H1 (cell line): Measurements from ENCODE around the gene ADCK2. TPM values are rescaled to one million over a fixed set of nuclear protein-coding genes. Genes with fewer than 3 reads are reported as not detected.

Experiments used
- FOSL1 ChIP-seq: IDR thresholded peaks from 2 replicates; pipeline ENCODE4 v1.6.1; 2011; ENCODE audit warnings: mild to moderate bottlenecking, low read depth, low read length, moderate library complexity; ENCODE audit not compliant: insufficient read depth
- GTF2F1 ChIP-seq: IDR thresholded peaks from 2 replicates; pipeline ENCODE4 v1.6.1; 2012; ENCODE audit warnings: low read depth, low read length, improper control_type of control experiment, borderline replicate concordance
- POLR2A ChIP-seq, 2 experiments: IDR thresholded peaks; 1 replicate in 1 of 2; 2 replicates in 1 of 2; pipeline ENCODE4 v1.6.1; 2011; ENCODE audit warnings: low read depth in 2 of 2, low read length in 2 of 2, mild to moderate bottlenecking in 2 of 2; ENCODE audit errors: control extremely low read depth in 1 of 2
- SIRT6 ChIP-seq: IDR thresholded peaks from one replicate; pipeline ENCODE4 v1.7.1; 2012; ENCODE audit warnings: low read length, inconsistent platforms
- SP2 ChIP-seq: IDR thresholded peaks from 2 replicates; pipeline ENCODE4 v1.6.1; 2012; ENCODE audit warnings: mild to moderate bottlenecking, low read length, inconsistent platforms
- polyA plus RNA-seq, 7 experiments: library from polyadenylated mRNA; depleted of rRNA in 3 of 7; stranded (reverse) in 5 of 7; unstranded in 2 of 7; fragments of >200 nt in 5 of 7; fragments of 200-250 nt in 2 of 7; gene quantifications; 1 replicate in 5 of 7; 2 replicates in 1 of 7; 4 replicates in 1 of 7; pipeline versions ENCODE4 v1.2.1 to v1.2.3, GENCODE V29; 2011 to 2013; ENCODE audit warnings: missing spikeins in 2 of 7, mixed read lengths in 2 of 7
- total RNA-seq: library from RNA; stranded (reverse); fragmentation: NEBNext Ultra II Directional; extraction: Animal tissue kit (Norgen Biotek cat#: 25700); gene quantifications from 2 replicates; pipeline ENCODE4 v1.2.1, GENCODE V29; 2021

The ADCK2 gene
- total and polyA plus RNA-seq, 2 of the 8 experiments (the other 6 are each of a cell fraction or from before 2014, with no cell fraction given), result 6.9 to 11.7 TPM

DNA sequence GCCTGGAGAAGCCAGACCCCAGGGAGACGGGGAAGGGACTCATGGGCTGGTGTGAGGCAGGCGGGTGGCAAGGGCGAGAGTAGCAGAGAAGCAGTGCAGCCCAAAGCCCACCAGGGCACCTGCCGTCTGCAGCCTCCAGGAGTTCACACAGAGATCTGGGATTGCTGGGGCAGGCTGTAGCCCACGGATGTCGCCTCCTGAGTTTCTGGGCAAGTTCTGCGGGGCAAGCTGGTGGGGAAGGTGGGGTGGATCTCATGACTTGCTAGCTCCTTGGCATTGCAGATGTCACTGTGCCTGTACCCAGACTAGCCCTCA, 6.0 kb downstream of the ADCK2 start (continued):
- TF ChIP-seq POLR2A (IDR thresholded peaks at IDR 0.05; ENCODE audit: control extremely low read depth in 1 of 2, low read depth in 2 of 2, low read length in 2 of 2) (no peak), SIRT6 (no peak), SP2 (no peak), GTF2F1 (no peak), FOSL1 (no peak)
